ENCODE results near the gene ANKRD42. TPM values are rescaled to one million over a fixed set of nuclear protein-coding genes. Genes with fewer than 3 reads are reported as not detected.

Gene ANKRD42
- total and polyA plus RNA-seq, 9 of the 15 experiments (the other 6 are each of a cell fraction or from before 2014, with no cell fraction given), result 2.8 to 9.1 (median 6.1) TPM

DNA sequence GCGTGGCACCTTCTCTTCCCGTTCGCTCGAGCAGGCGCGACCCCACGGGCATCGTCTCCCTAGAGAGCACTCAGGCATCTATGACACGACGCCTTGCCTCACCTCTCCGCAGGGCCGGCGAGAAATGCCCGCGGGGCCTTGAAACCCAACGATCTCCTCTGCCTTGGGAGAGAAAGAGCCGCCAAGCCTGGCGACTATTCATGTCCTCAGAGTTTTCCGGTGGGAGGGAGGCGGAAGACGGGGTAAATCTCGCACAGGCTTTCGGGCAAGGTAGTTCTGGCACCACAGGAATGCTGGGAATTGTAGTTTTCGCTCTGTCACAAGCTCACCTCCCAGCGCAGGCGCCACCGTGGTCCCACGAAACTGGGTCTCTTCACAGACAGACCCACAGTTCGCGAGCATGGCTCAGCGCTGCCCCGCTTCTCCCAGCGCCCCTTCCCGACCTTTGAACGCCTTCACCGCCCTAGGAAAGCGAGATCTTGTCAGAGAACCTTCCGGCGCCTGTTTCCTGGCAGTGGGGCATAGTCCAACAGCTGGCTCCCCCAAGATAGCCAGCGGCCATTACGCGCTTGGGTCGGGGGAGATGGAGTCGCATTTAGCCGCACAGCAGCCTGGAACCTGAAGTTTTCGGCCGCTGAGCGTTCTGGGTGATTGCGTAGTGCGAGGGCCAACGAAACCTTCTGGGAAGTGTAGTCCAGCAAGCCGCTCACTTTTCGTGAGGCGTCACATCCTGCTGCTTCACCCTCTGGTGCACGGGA is 92.4 kb downstream of the ANKRD42 start, which contains the start of gene CCDC90B (continued):
- TF ChIP-seq, protein P1, sequence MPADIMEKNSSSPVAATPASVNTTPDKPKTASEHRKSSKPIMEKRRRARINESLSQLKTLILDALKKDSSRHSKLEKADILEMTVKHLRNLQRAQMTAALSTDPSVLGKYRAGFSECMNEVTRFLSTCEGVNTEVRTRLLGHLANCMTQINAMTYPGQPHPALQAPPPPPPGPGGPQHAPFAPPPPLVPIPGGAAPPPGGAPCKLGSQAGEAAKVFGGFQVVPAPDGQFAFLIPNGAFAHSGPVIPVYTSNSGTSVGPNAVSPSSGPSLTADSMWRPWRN (IDR thresholded peaks at IDR 0.05; ENCODE audit: low read depth), result no peak
- TF ChIP-seq HMG20A (CRISPR knock-in tag; conservative IDR thresholded peaks at IDR 0.05) (no peak), XRCC5 (IDR thresholded peaks at IDR 0.05; ENCODE audit: low read depth, low read length) (peak; percentile 69; the same call in 1 of the 2 replicates), HDGF (IDR thresholded peaks at IDR 0.05) (no peak), NR2C1 (IDR thresholded peaks at IDR 0.05) (peak; percentile 82), NR2C1 (tag; IDR thresholded peaks at IDR 0.05) (peak; percentile 84), ZFP30 (CRISPR knock-in tag; IDR thresholded peaks at IDR 0.05; ENCODE audit: borderline replicate concordance) (no peak)
- TF ChIP-seq, protein P2, sequence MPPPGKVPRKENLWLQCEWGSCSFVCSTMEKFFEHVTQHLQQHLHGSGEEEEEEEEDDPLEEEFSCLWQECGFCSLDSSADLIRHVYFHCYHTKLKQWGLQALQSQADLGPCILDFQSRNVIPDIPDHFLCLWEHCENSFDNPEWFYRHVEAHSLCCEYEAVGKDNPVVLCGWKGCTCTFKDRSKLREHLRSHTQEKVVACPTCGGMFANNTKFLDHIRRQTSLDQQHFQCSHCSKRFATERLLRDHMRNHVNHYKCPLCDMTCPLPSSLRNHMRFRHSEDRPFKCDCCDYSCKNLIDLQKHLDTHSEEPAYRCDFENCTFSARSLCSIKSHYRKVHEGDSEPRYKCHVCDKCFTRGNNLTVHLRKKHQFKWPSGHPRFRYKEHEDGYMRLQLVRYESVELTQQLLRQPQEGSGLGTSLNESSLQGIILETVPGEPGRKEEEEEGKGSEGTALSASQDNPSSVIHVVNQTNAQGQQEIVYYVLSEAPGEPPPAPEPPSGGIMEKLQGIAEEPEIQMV (tag; conservative IDR thresholded peaks at IDR 0.05; ENCODE audit: low read depth), result no peak
- TF ChIP-seq, protein P3, sequence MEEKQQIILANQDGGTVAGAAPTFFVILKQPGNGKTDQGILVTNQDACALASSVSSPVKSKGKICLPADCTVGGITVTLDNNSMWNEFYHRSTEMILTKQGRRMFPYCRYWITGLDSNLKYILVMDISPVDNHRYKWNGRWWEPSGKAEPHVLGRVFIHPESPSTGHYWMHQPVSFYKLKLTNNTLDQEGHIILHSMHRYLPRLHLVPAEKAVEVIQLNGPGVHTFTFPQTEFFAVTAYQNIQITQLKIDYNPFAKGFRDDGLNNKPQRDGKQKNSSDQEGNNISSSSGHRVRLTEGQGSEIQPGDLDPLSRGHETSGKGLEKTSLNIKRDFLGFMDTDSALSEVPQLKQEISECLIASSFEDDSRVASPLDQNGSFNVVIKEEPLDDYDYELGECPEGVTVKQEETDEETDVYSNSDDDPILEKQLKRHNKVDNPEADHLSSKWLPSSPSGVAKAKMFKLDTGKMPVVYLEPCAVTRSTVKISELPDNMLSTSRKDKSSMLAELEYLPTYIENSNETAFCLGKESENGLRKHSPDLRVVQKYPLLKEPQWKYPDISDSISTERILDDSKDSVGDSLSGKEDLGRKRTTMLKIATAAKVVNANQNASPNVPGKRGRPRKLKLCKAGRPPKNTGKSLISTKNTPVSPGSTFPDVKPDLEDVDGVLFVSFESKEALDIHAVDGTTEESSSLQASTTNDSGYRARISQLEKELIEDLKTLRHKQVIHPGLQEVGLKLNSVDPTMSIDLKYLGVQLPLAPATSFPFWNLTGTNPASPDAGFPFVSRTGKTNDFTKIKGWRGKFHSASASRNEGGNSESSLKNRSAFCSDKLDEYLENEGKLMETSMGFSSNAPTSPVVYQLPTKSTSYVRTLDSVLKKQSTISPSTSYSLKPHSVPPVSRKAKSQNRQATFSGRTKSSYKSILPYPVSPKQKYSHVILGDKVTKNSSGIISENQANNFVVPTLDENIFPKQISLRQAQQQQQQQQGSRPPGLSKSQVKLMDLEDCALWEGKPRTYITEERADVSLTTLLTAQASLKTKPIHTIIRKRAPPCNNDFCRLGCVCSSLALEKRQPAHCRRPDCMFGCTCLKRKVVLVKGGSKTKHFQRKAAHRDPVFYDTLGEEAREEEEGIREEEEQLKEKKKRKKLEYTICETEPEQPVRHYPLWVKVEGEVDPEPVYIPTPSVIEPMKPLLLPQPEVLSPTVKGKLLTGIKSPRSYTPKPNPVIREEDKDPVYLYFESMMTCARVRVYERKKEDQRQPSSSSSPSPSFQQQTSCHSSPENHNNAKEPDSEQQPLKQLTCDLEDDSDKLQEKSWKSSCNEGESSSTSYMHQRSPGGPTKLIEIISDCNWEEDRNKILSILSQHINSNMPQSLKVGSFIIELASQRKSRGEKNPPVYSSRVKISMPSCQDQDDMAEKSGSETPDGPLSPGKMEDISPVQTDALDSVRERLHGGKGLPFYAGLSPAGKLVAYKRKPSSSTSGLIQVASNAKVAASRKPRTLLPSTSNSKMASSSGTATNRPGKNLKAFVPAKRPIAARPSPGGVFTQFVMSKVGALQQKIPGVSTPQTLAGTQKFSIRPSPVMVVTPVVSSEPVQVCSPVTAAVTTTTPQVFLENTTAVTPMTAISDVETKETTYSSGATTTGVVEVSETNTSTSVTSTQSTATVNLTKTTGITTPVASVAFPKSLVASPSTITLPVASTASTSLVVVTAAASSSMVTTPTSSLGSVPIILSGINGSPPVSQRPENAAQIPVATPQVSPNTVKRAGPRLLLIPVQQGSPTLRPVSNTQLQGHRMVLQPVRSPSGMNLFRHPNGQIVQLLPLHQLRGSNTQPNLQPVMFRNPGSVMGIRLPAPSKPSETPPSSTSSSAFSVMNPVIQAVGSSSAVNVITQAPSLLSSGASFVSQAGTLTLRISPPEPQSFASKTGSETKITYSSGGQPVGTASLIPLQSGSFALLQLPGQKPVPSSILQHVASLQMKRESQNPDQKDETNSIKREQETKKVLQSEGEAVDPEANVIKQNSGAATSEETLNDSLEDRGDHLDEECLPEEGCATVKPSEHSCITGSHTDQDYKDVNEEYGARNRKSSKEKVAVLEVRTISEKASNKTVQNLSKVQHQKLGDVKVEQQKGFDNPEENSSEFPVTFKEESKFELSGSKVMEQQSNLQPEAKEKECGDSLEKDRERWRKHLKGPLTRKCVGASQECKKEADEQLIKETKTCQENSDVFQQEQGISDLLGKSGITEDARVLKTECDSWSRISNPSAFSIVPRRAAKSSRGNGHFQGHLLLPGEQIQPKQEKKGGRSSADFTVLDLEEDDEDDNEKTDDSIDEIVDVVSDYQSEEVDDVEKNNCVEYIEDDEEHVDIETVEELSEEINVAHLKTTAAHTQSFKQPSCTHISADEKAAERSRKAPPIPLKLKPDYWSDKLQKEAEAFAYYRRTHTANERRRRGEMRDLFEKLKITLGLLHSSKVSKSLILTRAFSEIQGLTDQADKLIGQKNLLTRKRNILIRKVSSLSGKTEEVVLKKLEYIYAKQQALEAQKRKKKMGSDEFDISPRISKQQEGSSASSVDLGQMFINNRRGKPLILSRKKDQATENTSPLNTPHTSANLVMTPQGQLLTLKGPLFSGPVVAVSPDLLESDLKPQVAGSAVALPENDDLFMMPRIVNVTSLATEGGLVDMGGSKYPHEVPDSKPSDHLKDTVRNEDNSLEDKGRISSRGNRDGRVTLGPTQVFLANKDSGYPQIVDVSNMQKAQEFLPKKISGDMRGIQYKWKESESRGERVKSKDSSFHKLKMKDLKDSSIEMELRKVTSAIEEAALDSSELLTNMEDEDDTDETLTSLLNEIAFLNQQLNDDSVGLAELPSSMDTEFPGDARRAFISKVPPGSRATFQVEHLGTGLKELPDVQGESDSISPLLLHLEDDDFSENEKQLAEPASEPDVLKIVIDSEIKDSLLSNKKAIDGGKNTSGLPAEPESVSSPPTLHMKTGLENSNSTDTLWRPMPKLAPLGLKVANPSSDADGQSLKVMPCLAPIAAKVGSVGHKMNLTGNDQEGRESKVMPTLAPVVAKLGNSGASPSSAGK (IDR thresholded peaks at IDR 0.05), result peak; percentile 5; the same call in 1 of the 2 replicates
- TF ChIP-seq, protein P4, sequence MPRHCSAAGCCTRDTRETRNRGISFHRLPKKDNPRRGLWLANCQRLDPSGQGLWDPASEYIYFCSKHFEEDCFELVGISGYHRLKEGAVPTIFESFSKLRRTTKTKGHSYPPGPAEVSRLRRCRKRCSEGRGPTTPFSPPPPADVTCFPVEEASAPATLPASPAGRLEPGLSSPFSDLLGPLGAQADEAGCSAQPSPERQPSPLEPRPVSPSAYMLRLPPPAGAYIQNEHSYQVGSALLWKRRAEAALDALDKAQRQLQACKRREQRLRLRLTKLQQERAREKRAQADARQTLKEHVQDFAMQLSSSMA (CRISPR knock-in tag; IDR thresholded peaks at IDR 0.05), result 0 out of 2 replicates have a peak, but pooled peaks have one; percentile 38
